Heart left ventricle (tissue), 16 donors: ENCODE measurements around the gene CCL13. TPM values are rescaled to one million over a fixed set of nuclear protein-coding genes. Genes with fewer than 3 reads are reported as not detected.

Experiments
- ATAC-seq, 4 donors: fragments of 200-7000 bp; cut with Tn5 transposase; one replicate each; pipeline ENCODE4 v1.9.1; 2020 to 2022; ENCODE audit warnings: moderate library complexity in 4 of 4, mild to moderate bottlenecking in 3 of 4, moderate number of reproducible peaks in 1 of 4
- DNase-seq, 5 donors: peaks; one replicate each; pipeline ENCODE4 v3.0.0-alpha.2; 2020
- H3K27ac ChIP-seq, 12 donors: fragments of 200-600 bp; sonication (generic) in 4 of 12; one replicate each; pipeline versions ENCODE4 v1.5.0 to v1.8.0; 2016 to 2022; ENCODE audit warnings: mild to moderate bottlenecking in 2 of 12
- H3K27me3 ChIP-seq, 9 donors: fragments of 200-600 bp; sonication (generic) in 2 of 9; one replicate each; pipeline versions ENCODE4 v1.5.1 to v1.8.0; 2016 to 2022; ENCODE audit warnings: mild to moderate bottlenecking in 3 of 9
- H3K36me3 ChIP-seq, 9 donors: fragments of 200-600 bp; sonication (generic) in 2 of 9; one replicate each; pipeline versions ENCODE4 v1.5.0 to v1.8.0; 2018 to 2022; ENCODE audit warnings: mild to moderate bottlenecking in 2 of 9
- H3K4me1 ChIP-seq, 12 donors: fragments of 200-600 bp; sonication (generic) in 4 of 12; one replicate each; pipeline versions ENCODE4 v1.5.0 to v1.8.0; 2016 to 2022; ENCODE audit warnings: mild to moderate bottlenecking in 3 of 12
- H3K4me3 ChIP-seq, 12 donors: fragments of 200-600 bp; sonication (generic) in 4 of 12; one replicate each; pipeline versions ENCODE4 v1.5.0 to v1.8.0; 2017 to 2022; ENCODE audit warnings: mild to moderate bottlenecking in 9 of 12, moderate library complexity in 4 of 12
- H3K9me3 ChIP-seq, 12 donors: fragments of 200-600 bp; sonication (generic) in 4 of 12; one replicate each; pipeline versions ENCODE4 v1.5.0 to v1.8.0; 2016 to 2022; ENCODE audit warnings: mild to moderate bottlenecking in 1 of 12
- CTCF ChIP-seq, 12 donors: fragments of 200-600 bp; sonication (generic) in 4 of 12; IDR thresholded peaks; one replicate each; pipeline versions ENCODE4 v1.5.0 to v1.8.0; 2018 to 2022; ENCODE audit warnings: antibody characterized with exemption in 12 of 12, mild to moderate bottlenecking in 5 of 12
- POLR2A ChIP-seq, 2 donors: fragments of 450-650 bp; IDR thresholded peaks; one replicate each; pipeline ENCODE4 v1.6.1; 2017; ENCODE audit warnings: antibody characterized with exemption in 2 of 2, mild to moderate bottlenecking in 2 of 2, moderate library complexity in 2 of 2
- WGBS, 4 donors: extraction: QIAGEN DNeasy Blood & Tissue Kit in 2 of 4; methylation state at CpG; one replicate each; pipeline versions ENCODE4 v1.1.5 to v1.1.7; 2013 to 2018; 5-methylcytosine and 5-hydroxymethylcytosine counted together
- intact Hi-C, 10 donors: fragments of 100-400 bp; cut with DNase I; formaldehyde crosslinking; loops; one replicate each; pipeline versions ENCODE4 v1.11.1 to v1.14.2; 2022
- polyA plus RNA-seq, 2 donors: library from polyadenylated mRNA; stranded (reverse); fragments of 200-250 nt; gene quantifications; one replicate each; pipeline ENCODE4 v1.2.3, GENCODE V29; 2013
- total RNA-seq, 9 donors: library from RNA; depleted of rRNA in 2 of 9; stranded (reverse); fragments of >200 nt in 2 of 9; fragmentation: NEBNext Ultra II Directional in 3 of 9; extraction: Animal tissue kit (Norgen Biotek cat#: 25700) in 3 of 9; gene quantifications; one replicate each; pipeline versions ENCODE4 v1.1.0 to v1.2.4, GENCODE V29; 2016 to 2023
- donor health status: ischemic (EF 13 %, LVEDD 7.1; RV severe dilation, severe dysfunction).
- donor health status: healthy with polysubstance abuse.
- donor health status: DM: no; HTN: yes; CAD: no.
- donor health status: DM: no; HTN: no; CAD: no.
- donor health status: ischemic (EF 25% LVEDD 6.9; RV normal size, moderate dysfunction).
- donor health status: ischemic (EF 25% LVEDD 5.7; RV mildly dilated, moderate dysfunction).
- donor health status: healthy.
- donor health status: DM: yes; HTN: yes; CAD: no.
- donor health status: ischemic (EF 35%, LVEDD 5.7; RV mildly dilated, moderate dysfunction).
- donor health status: nonischemic (EF 11% LVEDD 7.7; RV severe dilation, severe dysfunction).
- donor health status: DM: yes; HTN: yes; CAD: no.
- donor health status: PGD.
- donor health status: ischemic (EF 29% LVEDD 5.4; RV normal size, mild dysfunction).
- donor health status: nonischemic (EF 23%, LVEDD 6.1; RV moderate dilation, normal function).

CCL13 gene
- total and polyA plus RNA-seq, 11 donors, result 0.29 to 98.0 (median 1.1) TPM; not detected in 2

DNA sequence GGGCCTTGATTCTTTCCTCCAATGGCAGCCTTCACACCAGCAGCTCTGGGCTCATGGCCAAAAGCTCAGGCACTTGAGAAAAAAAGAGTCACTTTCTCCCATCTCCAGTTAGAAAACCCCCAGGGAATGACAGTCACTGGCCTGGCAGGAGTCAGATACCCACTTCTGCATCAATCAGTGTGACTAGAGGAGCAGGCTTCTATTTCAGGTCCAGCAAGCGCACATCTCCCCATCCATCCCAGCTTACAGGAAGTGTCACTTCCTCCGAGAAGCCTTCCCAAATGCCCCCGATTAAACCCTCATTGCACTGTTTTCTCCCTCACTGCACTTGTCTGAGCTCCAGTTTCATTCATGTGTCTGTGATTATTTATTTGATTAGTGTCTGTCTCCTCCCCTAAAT is 37.1 kb downstream of the CCL13 start:
- no peak overlapping the region for H3K27ac ChIP-seq
- ATAC-seq, result no peak
- H3K9me3 ChIP-seq, result no peaks in the 10 kb centered on the region
- no peaks in the 10 kb centered on the region for H3K36me3 ChIP-seq
- peaks cover 0 to 26% (median 0%) of the 10 kb centered on the region in 9 donors for H3K27me3 ChIP-seq
- 60 to 71% (median 68%) methylated on average over 3 of the region's 3 CpGs for WGBS, 4 donors
- TF ChIP-seq CTCF (IDR thresholded peaks at IDR 0.05), result no peak
- no peak for TF ChIP-seq POLR2A (IDR thresholded peaks at IDR 0.05)
- no peak overlapping the region for H3K4me3 ChIP-seq
- intact Hi-C loops, result loop anchor here in 1 of 10 donors (10.0 kb wide), 1 partner anchor 479 kb away; no protein-coding TSS in a partner anchor
- no peak for DNase-seq
- peaks cover 0 to 2% (median 0%) of the 10 kb centered on the region in 12 donors for H3K4me1 ChIP-seq

DNA sequence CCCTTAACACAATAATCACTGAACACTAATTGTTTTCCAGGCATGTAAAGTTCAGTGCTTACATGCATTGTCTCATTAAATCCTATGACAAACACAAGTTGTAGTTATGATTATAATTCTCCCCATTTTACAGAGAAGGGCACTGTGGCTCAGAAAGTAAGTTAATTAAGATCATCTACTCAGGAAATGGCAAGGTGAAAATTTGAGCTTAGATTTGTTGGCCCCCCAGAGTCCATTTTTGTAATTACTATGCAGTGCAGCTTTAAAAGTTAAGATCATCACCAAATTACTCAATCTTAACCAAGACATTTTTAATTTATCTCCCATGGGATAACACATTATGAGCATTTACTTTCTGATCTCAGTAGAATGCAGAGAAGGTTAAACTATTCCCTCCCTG is 41.0 kb downstream of the CCL13 start:
- TF ChIP-seq CTCF (IDR thresholded peaks at IDR 0.05) (no peak), POLR2A (IDR thresholded peaks at IDR 0.05) (no peak)
- DNase-seq (no peak), ATAC-seq (no peak)
- H3K36me3 ChIP-seq, result no peaks in the 10 kb centered on the region
- intact Hi-C loops, result loop anchor here in 1 of 10 donors (10.0 kb wide), 1 partner anchor 482 kb away; no protein-coding TSS in a partner anchor
- H3K4me3 ChIP-seq, result no peak overlapping the region
- H3K27ac ChIP-seq, result no peak overlapping the region
- H3K27me3 ChIP-seq, result peaks cover 0 to 34% (median 0%) of the 10 kb centered on the region in 9 donors
- peaks cover 0 to 17% (median 0%) of the 10 kb centered on the region in 12 donors for H3K4me1 ChIP-seq
- H3K9me3 ChIP-seq, result no peaks in the 10 kb centered on the region

DNA sequence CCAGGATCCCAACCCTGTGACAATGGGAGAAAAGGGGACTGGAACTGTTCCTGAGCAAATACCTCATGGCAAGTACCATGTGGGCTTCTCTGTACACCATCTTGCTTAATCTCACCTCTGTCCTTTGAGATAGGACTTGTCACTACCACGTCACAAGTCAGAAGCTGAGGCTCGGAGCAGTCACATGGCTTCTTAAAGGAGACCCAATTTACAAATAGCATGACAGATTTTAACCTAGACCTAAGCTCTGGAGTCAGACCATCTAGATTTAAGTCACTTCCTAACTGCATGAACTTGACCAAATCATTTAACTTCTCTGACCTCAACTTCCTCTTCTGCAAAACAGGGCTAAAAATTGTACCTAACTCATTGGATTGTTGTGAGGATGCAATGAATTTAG is 42.7 kb downstream of the CCL13 start:
- DNase-seq, result no peak
- ATAC-seq, result peak in 1 of 4 donors; percentile 7
- intact Hi-C loops, result loop anchor here in 1 of 10 donors (10.0 kb wide), 1 partner anchor 484 kb away; no protein-coding TSS in a partner anchor
- 19 to 37% (median 29%) methylated on average over 2 of the region's 2 CpGs for WGBS, 4 donors
- no peaks in the 10 kb centered on the region for H3K36me3 ChIP-seq
- H3K9me3 ChIP-seq, result no peaks in the 10 kb centered on the region
- TF ChIP-seq CTCF (IDR thresholded peaks at IDR 0.05) (no peak), POLR2A (IDR thresholded peaks at IDR 0.05) (no peak)
- peaks cover 0 to 29% (median 0%) of the 10 kb centered on the region in 9 donors for H3K27me3 ChIP-seq
- H3K27ac ChIP-seq, result no peak overlapping the region
- no peak overlapping the region for H3K4me3 ChIP-seq
- peaks cover 0 to 17% (median 0%) of the 10 kb centered on the region in 12 donors for H3K4me1 ChIP-seq

DNA sequence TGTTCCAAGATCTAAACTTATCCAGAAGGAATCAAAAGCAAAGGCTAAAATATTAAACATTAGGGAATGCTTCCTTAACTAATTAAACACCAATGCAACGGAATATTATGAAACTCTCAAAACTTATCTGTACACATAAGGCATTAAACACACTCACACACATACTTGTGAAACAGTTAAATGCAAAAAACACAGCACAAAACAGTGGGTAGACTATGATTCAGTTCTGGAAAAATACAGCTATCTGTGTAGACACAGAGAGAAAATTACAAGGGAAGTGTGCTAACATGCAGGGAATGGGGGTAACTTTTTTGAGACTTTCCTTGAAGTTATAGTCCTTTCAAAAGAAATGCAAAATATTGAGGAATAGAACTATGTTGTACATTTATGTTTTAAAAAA is 43.4 kb downstream of the CCL13 start:
- Histone ChIP-seq H3K4me3 (no peak overlapping the region), H3K9me3 (no peaks in the 10 kb centered on the region), H3K27me3 (peaks cover 0 to 29% (median 0%) of the 10 kb centered on the region in 9 donors), H3K27ac (no peak overlapping the region), H3K4me1 (peaks cover 0 to 17% (median 0%) of the 10 kb centered on the region in 12 donors), H3K36me3 (no peaks in the 10 kb centered on the region)
- no peak for DNase-seq
- whole genome bisulfite sequencing, 4 donors, result 57 to 76% (median 68%) methylated on average over 1 of the region's 1 CpG
- no peak for ATAC-seq
- no peak for TF ChIP-seq POLR2A (IDR thresholded peaks at IDR 0.05)
- no peak for TF ChIP-seq CTCF (IDR thresholded peaks at IDR 0.05)
- intact Hi-C loops, result loop anchor here in 1 of 10 donors (10.0 kb wide), 1 partner anchor 485 kb away; no protein-coding TSS in a partner anchor
